Stomach (tissue), 9 donors: ENCODE results near the gene GRB2. TPM values are rescaled to one million over a fixed set of nuclear protein-coding genes. Genes with fewer than 3 reads are reported as not detected.
A peak's percentile ranks its signal among the peaks of the same experiment; 100 is the strongest.

Experiments used
- DNase-seq, 2 donors: peaks; one replicate each; pipeline versions ENCODE4 v3.0.0 to v3.0.0-alpha.2; 2013 to 2019
- H3K27ac ChIP-seq, 5 donors: fragments of 200-600 bp in 4 of 5; sonication (generic) in 4 of 5; one replicate each; pipeline ENCODE4 v1.5.1; 2013 to 2019; ENCODE audit warnings: mild to moderate bottlenecking in 1 of 5, moderate library complexity in 1 of 5
- H3K27me3 ChIP-seq, 3 donors: fragments of 200-600 bp; sonication (generic); one replicate each; pipeline ENCODE4 v1.5.1; 2017 to 2019; ENCODE audit warnings: mixed run types in 1 of 3
- H3K36me3 ChIP-seq, 4 donors: fragments of 200-600 bp; sonication (generic); 1 replicate in 3 of 4; 2 replicates in 1 of 4; pipeline ENCODE4 v1.5.1; 2016 to 2019
- H3K4me1 ChIP-seq, 4 donors: fragments of 200-600 bp; sonication (generic); one replicate each; pipeline ENCODE4 v1.5.1; 2016 to 2019
- H3K4me3 ChIP-seq, 4 donors: fragments of 200-600 bp; sonication (generic) in 3 of 4; one replicate each; pipeline ENCODE4 v1.5.1; 2016 to 2019; ENCODE audit warnings: mild to moderate bottlenecking in 1 of 4
- H3K9me3 ChIP-seq, 4 donors: fragments of 200-600 bp; sonication (generic); one replicate each; pipeline ENCODE4 v1.5.1; 2016 to 2019
- EP300 ChIP-seq: sonication (generic); formaldehyde crosslinking; IDR thresholded peaks from one replicate; pipeline ENCODE4 v1.6.1; 2017; ENCODE audit warnings: antibody characterized with exemption
- POLR2A ChIP-seq, 4 donors: fragments of 450-650 bp; IDR thresholded peaks; one replicate each; pipeline ENCODE4 v1.6.1; 2016; ENCODE audit warnings: antibody characterized with exemption in 4 of 4, control low read depth in 2 of 4, mild to moderate bottlenecking in 1 of 4, moderate library complexity in 1 of 4
- POLR2AphosphoS5 ChIP-seq, 3 donors: sonication (generic); formaldehyde crosslinking; IDR thresholded peaks; one replicate each; pipeline ENCODE4 v1.6.1; 2016; ENCODE audit warnings: antibody characterized with exemption in 3 of 3
- WGBS, 5 donors: extraction: QIAGEN DNeasy Blood & Tissue Kit in 3 of 5; methylation state at CpG; one replicate each; pipeline versions ENCODE4 v1.1.5 to v1.1.7; 2013 to 2018; 5-methylcytosine and 5-hydroxymethylcytosine counted together
- intact Hi-C: fragments of 100-400 bp; cut with DNase I; formaldehyde crosslinking; loops from one replicate; pipeline ENCODE4 v1.15.1; 2023; ENCODE audit warnings: low total_unique reads
- polyA plus RNA-seq, 3 donors: library from polyadenylated mRNA; stranded (reverse); fragments of 200-250 nt; gene quantifications; one replicate each; pipeline ENCODE4 v1.2.3, GENCODE V29; 2013
- total RNA-seq, 5 donors: library from RNA; depleted of rRNA; stranded (reverse); fragments of >200 nt; gene quantifications; one replicate each; pipeline versions ENCODE4 v1.1.0 to v1.2.3, GENCODE V29; 2014 to 2016
- TF ChIP-seq, protein P1 (sequence below), 7 experiments: fragments of 450-650 bp in 4 of 7; fragments of 200-600 bp in 3 of 7; sonication (generic) in 3 of 7; IDR thresholded peaks; one replicate each; pipeline ENCODE4 v1.5.1; 2016 to 2019; ENCODE audit warnings: antibody characterized with exemption in 7 of 7, control low read depth in 2 of 7, mild to moderate bottlenecking in 1 of 7
- donor health status: healthy with polysubstance abuse.
- donor health status: Bipolar disorder and iron deficiency.
- donor health status: healthy.

GRB2 gene
- total and polyA plus RNA-seq, 8 donors, result 32.5 to 488 (median 96.6) TPM

DNA sequence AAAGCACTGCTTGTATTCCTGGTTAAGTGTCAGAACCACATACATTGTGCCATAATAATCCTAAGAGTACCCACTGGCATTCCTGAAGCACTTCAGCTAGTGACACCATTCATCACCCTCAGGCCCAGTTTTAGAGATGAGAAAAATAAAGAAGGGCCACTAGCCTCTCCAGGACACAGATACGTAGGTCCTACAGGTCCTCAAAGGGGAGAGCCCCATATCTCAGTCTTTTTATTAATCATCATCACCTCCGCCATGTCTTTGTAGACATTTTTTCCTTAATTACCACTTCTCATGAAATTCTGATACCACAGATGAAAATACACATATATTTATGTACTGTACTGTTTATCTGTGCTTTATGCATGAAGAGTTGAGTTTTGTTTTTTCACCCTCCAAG is 43.5 kb downstream of the GRB2 start:
- TF ChIP-seq EP300, result no peak
- no peak for TF ChIP-seq POLR2AphosphoS5 (IDR thresholded peaks at IDR 0.05)
- no peak for TF ChIP-seq POLR2A (IDR thresholded peaks at IDR 0.05)
- TF ChIP-seq, protein P1, sequence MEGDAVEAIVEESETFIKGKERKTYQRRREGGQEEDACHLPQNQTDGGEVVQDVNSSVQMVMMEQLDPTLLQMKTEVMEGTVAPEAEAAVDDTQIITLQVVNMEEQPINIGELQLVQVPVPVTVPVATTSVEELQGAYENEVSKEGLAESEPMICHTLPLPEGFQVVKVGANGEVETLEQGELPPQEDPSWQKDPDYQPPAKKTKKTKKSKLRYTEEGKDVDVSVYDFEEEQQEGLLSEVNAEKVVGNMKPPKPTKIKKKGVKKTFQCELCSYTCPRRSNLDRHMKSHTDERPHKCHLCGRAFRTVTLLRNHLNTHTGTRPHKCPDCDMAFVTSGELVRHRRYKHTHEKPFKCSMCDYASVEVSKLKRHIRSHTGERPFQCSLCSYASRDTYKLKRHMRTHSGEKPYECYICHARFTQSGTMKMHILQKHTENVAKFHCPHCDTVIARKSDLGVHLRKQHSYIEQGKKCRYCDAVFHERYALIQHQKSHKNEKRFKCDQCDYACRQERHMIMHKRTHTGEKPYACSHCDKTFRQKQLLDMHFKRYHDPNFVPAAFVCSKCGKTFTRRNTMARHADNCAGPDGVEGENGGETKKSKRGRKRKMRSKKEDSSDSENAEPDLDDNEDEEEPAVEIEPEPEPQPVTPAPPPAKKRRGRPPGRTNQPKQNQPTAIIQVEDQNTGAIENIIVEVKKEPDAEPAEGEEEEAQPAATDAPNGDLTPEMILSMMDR (IDR thresholded peaks at IDR 0.05), result no peak
- H3K9me3 ChIP-seq, result no peaks in the 10 kb centered on the region
- no peak for DNase-seq
- no peak overlapping the region for H3K27ac ChIP-seq
- WGBS, 5 donors, result 48 to 73% (median 50%) methylated on average over 2 of the region's 2 CpGs
- intact Hi-C loops, result no loop called here
- H3K4me3 ChIP-seq, result no peak overlapping the region
- no peaks in the 10 kb centered on the region for H3K36me3 ChIP-seq
- no peaks in the 10 kb centered on the region for H3K27me3 ChIP-seq
- peaks cover 42 to 86% (median 66%) of the 10 kb centered on the region in 4 donors for H3K4me1 ChIP-seq

DNA sequence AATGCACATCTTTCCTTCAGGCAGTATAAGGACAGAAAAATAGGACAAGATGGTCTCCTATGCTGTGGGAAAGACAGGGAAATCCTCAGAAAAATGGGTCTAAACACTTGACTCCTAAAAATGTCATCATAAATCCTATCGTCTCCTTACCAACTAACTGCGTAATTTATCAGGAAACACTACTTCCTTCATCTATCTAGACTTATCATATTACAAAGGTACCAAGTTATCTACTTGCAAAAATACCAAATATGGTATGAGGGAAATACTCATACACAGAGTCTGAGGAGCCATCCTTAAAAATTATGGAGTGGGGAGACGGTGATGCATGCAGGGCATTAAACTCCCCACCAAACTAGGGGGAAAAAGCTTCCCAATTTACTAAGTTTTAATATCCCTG is 44.1 kb downstream of the GRB2 start:
- H3K4me3 ChIP-seq, result no peak overlapping the region
- peaks cover 36 to 86% (median 66%) of the 10 kb centered on the region in 4 donors for H3K4me1 ChIP-seq
- no peaks in the 10 kb centered on the region for H3K27me3 ChIP-seq
- intact Hi-C loops, result no loop called here
- H3K9me3 ChIP-seq, result no peaks in the 10 kb centered on the region
- no peaks in the 10 kb centered on the region for H3K36me3 ChIP-seq
- DNase-seq, result no peak
- no peak overlapping the region for H3K27ac ChIP-seq
- no peak for TF ChIP-seq EP300
- TF ChIP-seq, protein P1 (IDR thresholded peaks at IDR 0.05), result no peak
- TF ChIP-seq POLR2A (IDR thresholded peaks at IDR 0.05), result no peak
- no peak for TF ChIP-seq POLR2AphosphoS5 (IDR thresholded peaks at IDR 0.05)
- 38 to 51% (median 46%) methylated on average over 3 of the region's 3 CpGs for WGBS, 5 donors

DNA sequence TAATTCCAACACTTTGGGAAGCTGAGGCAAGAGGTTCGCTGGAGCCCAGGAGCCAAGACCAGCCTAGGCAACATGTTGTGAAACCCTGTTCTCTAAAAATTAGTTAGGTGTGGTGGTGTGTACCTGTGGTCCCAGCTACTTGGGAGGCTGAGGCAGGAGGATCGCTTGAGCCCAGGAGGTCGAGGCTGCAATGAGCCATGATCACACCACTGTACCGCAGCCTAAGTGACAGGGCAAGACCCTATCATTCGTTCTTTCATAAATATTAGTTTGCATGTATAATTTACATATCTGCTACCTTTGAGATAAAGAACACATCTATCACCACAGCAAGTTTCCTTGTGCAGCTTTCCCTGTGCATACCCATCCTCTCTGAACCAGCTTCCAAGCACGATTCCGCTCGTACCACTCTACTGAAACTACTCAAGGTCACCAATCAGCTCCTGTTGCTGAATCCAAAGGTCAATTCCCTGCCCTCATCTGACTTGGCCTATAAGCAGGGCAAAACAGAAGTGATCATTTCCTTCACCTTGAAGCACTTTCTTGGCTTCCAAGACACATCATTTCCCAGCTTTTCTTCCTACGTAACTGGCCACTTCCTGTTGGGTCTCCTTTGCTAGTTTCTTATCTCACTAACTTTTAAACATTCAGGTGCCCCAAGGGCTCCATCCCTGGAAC is 49.1 kb downstream of the GRB2 start:
- 70 to 80% (median 74%) methylated on average over 9 of the region's 9 CpGs for WGBS, 5 donors
- Histone ChIP-seq H3K9me3 (no peaks in the 10 kb centered on the region), H3K4me1 (peaks cover 9 to 59% (median 36%) of the 10 kb centered on the region in 4 donors), H3K36me3 (no peaks in the 10 kb centered on the region), H3K4me3 (no peak overlapping the region), H3K27ac (peak overlapping the region in 1 of 5 donors; percentile 50), H3K27me3 (no peaks in the 10 kb centered on the region)
- no peak for DNase-seq
- intact Hi-C loops, result no loop called here
- TF ChIP-seq, protein P1 (IDR thresholded peaks at IDR 0.05), result no peak
- TF ChIP-seq POLR2AphosphoS5 (IDR thresholded peaks at IDR 0.05) (no peak), EP300 (no peak), POLR2A (IDR thresholded peaks at IDR 0.05) (no peak)

DNA sequence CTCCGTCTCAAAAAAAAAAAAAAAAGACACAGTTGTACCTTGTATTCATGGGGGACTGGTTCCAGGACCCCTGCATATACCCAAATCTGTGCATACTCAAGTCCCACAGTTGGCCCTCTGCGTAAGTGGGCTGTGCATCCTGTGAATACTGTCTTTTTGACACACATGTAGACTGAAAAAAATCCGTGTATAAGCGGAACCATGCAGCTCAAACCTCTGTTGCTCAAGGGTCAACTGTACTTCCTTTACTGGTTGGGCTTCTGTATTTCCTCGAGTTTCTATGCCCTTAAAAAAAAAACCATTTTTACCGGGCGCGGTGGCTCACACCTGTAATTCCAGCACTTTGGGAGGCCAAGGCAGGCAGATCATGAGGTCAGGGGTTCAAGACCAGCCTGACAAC is 52.3 kb downstream of the GRB2 start:
- no peaks in the 10 kb centered on the region for H3K9me3 ChIP-seq
- no peaks in the 10 kb centered on the region for H3K27me3 ChIP-seq
- no peak for DNase-seq
- intact Hi-C loops, result no loop called here
- peaks cover 0 to 69% (median 38%) of the 10 kb centered on the region in 4 donors for H3K4me1 ChIP-seq
- TF ChIP-seq POLR2AphosphoS5 (IDR thresholded peaks at IDR 0.05) (no peak), EP300 (no peak), POLR2A (IDR thresholded peaks at IDR 0.05) (no peak)
- TF ChIP-seq, protein P1 (IDR thresholded peaks at IDR 0.05), result no peak
- no peak overlapping the region for H3K27ac ChIP-seq
- no peak overlapping the region for H3K4me3 ChIP-seq
- 85 to 96% (median 91%) methylated on average over 7 to 8 of the region's 8 CpGs for WGBS, 5 donors
- H3K36me3 ChIP-seq, result no peaks in the 10 kb centered on the region
